HG03064 (cell line): ENCODE measurements around the gene RGS6.

Experiments
- ATAC-seq: cut with Tn5 transposase; IDR thresholded peaks from one replicate; pipeline ENCODE4 v1.9.1; 2021; ENCODE audit warnings: low read depth; ENCODE audit not compliant: unreplicated experiment

The RGS6 gene

DNA sequence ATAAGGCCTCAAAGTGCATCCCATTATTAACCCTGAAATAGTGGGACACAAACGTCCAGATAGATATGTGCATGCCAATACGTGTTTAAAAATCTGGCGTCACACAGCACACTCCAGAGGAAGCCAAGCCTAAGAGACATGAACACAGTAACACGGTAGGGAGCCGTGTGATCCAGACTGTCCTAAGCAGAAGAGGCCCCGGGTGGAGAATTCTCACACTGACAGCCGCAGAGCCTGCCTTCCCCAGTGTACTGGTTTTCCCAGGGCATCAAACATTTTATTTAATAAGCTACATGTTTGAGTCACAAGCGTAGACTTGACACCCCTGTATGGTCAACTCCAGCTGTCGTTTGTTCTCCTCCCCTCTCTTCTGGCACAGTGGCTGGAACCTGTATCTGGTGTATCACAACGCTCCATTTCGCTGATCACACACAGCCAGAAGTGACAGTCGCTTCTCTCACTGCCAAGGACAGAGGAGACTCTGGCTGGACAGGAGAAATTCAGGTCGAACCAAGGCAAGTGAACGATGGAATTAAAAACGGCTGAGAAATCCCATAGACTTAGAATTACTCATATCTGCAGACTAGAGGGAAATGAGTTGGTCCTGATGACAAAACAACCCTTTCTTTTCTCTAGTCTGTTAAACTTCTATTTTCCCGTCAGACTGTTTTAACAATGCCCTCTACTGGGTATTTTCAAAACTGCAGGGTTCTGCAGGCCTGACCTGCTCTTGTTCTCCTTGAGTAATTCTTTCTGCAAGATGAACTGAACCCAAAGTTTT, 359.9 kb downstream of the RGS6 start:
- no peak for ATAC-seq

DNA sequence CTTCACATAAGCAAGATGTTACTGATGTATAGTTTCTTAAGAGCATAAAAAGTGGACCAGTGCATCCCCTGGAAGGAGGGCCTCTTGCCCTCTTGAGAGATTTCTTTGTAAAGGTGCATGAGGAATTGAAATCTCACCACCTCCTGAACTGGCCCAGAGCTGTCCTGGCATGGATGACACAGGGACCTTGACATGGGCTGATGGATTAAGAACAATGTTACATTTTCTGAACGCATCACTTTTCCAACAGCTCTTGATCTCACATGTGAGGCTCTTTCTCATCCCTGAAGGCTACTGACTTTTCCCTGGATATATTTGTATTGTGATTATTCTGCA, 360.4 kb downstream of the RGS6 start:
- ATAC-seq = no peak

DNA sequence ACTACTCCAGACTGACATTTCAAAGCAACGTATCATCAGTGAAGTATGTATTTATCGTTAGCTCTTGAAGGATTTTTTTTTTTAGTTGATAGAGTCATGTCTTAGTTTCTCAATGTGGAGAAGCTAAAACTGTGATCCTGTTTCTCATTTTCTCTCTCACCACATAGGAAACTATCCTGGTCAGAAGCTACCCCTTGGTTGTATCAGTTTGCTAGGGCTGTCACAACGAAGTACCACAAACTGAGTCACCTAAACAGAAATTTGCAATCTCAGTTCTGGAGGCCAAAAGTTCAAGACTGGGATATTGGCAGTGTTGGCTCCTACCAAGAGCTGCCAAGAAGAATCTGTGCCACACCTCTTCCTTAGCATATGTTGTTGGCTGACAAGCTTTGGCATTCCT, 369.1 kb downstream of the RGS6 start:
- no peak for ATAC-seq

DNA sequence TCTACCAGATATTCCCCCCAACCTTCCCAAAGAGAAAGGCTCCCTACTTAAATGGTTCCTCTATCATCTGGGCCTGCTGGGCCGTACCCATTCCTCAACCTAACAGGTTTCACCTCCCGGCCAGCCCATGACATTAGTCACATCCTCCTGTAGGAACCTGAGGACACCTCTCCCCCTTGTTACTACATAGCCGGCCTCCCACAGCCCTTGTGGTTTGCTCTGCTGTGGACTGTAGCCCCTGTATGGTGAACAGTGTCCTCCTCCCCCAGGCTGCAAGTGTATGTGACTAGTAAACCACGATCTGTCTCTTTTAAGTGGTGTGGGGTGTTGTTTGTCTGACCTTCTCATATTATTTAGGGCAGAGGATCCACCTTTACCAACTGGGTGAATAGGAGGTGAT, 371.7 kb downstream of the RGS6 start:
- no peak for ATAC-seq

DNA sequence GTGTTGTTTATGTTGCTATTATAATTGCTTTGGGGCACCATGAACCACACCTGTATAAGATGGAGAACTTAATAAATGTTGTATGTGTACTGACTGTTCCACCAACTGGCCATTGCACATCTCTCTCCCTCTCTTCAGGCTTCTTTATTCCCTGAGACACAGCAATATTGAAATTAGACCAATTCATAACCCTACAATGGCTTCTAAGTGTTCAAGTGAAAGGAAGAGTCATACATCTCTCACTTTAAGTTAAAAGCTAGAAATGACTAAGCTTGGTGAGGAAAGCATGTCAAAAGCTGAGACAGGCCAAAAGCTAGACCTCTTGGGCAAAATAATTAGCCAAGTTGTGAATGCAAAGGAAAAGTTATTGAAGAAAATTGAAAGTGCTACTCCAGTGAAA, 373.3 kb downstream of the RGS6 start:
- ATAC-seq = no peak

DNA sequence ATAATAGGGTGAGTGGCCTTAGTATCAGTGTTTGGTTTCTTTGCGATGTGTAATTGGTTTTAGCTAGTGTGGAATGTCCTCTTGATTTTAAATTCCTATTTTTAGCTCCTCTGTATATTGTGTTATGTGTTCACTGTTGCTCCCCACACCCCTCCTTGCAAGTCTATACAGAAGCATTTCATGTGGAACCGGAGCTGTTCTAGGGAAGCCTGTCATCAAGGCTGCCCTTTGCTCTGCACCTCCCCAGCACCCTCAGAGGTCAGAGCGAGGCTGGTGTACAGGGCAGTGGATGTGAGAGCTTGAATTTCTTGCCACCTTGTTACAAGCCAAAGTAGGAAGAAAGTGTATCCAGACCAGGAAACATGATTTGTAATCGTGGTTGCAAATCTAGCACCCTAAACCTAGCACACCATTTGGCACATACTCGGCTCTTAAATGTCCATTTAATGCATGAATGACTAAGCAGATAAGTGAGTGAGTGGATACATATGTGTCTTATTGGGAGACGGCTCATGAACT, 376.8 kb downstream of the RGS6 start:
- no peak for ATAC-seq

DNA sequence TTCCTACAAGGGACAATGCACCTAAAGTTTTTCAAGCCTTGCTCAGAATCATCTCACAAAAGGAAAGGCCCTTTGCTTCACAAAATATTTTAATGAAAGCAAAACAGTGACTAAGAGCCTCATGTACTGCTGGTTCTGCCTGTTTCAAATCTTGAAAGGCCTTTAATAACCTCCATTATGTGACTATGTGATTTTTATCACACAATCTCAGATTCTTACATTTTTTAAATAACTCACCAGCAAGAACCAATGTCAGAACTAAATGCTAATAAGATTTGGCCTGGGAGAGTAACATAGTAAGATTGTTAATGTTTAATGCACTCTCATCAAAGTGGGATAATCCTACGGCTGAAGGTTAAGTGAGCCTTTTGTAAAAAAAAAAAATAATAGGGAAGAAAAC, 378.9 kb downstream of the RGS6 start:
- no peak for ATAC-seq

DNA sequence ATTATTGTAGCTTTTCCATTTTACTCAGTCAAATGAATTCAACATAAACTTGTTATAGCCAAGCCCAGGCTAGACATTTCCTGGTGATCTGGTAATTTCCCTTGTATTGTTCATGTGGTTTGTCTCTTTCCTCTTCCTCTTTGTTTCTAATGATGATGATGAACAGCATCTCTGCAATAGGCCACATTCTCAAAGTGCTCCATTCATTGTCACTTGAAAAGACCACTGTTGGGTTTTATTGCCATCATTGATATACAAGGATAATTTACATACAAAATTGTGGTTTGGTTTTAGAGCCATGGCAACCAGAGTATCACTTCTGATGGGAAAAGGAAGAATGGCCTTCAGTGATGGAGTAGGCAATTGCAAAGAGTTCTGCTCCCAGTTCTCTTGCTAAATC, 379.3 kb downstream of the RGS6 start:
- ATAC-seq = no peak

DNA sequence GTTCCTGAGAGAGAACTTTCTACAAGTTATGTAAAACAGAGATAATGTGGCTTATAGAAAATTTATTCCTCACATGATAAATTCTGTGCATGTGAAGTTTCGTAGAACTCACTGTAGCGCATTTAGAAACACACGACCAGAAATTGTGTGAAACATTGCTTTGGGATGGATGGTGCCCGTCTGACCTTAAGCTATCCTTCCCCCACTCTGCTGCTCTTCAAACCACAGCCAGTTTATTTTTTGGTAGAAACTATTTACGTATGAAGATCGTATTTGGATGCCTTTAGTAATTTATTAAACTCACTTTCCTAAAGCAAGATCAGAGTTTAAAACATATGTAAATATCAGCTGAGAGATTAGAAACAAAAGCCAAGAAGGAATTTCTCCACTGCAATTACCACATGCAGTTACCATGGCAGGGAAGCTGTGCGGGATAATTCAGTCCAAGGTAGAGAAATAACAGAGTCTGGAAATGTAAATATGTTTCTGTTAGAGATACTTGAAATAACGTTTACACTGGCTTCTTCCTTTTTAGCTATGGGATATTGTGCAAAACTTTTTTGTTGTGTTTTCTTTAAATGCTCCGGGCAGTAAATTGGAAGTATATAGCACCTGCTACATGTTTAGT, 382.7 kb downstream of the RGS6 start:
- no peak for ATAC-seq

DNA sequence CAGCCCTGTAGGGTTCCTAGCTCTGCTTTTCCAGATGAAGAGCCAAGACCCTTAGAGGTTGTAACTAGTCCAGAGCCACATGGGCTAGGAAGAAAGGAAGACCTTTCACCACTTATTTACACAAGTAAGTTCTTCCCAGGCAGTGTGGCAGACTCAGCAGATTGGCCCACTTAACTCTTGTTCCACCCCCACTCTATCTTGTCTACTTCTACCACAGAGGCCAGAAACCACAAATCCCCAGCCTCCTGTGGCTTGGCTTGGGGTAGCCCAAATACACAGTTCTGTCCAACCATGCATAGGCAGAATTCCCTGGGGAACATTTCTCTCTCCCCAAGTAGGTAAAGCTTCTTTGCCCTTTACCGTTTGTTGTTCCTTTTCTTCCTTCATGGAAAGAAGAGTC, 383.5 kb downstream of the RGS6 start:
- ATAC-seq = no peak

DNA sequence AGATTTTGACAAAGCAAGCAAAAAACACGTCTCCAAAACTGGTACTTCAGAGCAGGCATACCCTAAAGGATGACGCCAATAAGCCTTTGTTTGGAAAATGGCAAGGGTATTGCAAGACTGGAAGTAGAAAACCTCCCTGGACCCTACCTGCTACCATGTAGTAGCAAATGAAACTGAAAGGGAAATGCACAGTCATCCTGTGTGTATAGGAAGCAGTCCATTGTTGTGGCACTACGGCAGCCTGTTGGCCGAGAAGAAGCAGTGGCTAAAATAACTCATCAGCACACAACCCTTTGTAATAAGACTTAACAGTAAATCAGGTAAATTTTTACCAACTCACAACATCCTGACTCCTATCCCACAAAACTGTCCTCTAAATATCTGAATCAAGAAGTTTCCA, 386.4 kb downstream of the RGS6 start:
- ATAC-seq = no peak

DNA sequence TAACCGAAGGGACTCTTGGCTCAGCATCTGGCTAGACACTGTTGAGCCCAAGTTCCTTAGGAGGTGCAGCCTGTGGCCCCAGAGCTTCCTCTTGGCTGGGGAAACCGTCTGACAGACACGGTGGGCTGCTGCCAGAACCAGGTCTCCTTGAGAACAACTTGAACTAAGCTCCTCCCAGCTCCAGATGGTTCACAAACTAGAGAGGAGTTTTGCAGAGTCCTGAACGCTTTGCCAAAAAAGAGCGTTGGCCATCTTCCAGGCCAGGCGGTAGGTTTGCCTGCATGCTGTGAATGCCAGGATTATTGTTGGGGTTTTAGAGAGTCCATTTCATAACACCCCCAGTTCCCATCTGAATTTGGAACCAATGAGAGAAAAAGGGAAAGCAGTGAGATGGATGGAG, 399.8 kb downstream of the RGS6 start:
- ATAC-seq = no peak

DNA sequence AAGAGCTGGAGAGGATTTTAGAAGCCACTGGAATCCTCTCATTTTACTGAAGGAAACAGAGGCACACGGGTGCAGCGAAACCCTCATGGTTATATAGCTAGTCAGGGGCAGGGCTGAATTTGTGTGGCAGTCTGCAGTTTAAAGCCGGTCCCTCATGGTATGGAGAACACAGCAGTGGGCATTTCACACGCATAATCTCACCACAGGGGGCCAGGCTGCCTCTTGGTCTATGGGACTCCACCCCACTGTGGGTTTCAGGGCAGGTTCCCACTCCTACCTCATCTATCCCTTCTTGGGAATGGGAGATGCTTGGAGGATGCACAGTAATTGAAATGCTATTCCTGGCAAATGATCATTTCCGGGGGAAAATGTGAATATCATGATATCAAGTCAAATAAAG, 400.6 kb downstream of the RGS6 start:
- no peak for ATAC-seq

DNA sequence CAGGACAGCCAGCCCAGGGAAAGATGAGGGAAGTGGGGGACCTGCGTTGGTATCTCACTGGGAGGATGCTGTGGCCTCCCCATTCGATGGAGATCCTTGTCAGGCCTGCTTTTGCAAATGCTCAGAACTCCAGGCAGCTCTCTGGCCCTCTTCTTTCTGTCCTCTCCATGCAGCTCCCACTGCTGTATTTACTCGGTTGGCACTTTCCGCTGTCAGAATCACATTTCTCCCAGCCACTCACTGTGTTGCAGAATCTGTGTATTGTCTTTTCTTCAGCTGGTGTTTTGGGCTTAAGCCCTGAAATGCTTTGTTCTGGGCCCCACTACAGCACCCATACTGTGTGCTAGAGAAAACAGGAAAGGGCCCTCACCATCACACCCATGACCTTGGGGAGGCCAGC, 401.1 kb downstream of the RGS6 start:
- no peak for ATAC-seq

DNA sequence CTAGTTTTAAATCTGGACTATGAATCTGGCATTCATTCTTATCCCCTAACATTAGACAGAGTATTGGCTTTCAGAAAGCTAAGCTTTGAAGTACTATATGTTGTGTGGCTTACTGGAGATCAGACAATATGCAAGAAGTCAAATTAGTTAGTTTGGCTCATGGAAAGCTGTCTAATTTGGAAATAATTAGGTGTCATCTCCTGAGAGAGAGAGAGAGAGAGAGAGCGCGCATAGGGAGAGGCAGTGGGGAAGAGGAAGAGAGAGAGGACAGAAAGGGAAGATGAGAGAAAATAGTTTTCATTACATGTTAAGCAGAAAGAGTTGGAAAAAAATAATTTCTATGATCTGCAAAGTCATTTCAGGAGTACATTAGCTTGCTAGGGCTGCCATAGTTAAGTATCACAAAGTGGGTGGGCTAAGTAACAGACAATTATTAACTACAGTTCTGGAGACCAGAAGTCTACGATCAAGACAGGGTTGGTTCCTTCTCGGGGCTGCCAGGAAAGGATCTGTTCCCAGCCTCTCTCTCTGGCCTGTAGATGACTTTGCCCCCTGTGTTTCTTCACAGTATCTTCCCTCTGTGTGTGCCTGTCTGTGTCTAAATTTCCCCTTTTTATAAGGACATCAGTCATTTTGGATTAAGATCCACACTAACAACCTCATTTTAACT, 404.2 kb downstream of the RGS6 start:
- ATAC-seq = no peak

DNA sequence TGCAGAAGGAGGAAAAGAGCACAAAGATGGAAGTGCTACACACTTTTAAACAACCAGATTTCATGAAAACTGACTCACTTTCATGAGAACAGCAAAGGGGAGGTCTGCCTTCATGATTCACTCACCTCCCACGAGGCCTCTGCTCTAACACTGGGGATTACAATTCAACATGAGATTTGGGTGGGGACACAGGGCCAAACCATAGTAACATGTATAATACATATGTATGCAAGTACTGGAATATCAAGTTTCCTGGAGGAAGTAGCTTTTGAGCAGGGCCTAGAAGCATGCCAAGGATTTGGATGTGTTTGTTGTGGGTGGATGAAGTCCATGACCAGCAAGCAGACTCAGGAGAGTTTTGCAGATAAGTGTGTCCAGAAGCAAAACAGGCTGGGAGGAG, 409.0 kb downstream of the RGS6 start:
- no peak for ATAC-seq

DNA sequence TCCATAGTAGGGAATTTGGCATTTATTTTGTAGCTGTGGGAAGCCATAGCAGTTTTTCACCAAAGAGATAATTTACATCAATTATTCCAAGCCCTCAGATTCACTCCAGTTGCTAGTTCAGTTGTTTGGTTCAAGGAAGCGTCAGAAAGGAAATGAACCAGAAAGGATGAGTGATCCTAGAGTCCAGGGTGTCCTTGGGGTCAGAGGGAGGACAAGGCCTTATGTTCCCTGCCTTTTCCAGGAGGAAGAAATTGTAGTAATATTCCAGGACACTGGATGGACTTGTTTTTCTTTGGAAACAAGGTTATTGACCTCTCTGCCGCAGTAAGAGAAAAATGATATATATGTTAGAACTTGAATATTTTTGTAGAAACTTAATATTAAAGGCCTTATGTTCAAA, 409.5 kb downstream of the RGS6 start:
- ATAC-seq = no peak

DNA sequence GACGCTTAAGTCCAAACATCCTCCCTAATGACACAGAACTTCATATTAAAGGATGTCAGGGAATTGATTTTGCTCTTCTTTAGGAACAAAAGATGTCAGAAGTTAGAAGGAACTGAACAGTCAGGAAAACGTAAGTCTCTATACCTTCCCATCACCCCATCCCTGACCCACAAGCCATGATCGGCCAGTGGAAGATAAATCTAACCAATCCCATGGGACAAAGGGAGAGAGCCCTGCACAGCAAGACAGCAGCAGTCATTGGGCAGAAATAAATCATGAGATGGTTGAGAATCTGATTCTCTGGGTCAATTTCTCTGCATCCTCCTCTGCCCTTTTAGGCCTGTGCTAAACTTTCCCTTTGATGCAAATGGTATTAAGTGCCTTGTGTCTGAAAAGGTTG, 414.9 kb downstream of the RGS6 start:
- no peak for ATAC-seq

DNA sequence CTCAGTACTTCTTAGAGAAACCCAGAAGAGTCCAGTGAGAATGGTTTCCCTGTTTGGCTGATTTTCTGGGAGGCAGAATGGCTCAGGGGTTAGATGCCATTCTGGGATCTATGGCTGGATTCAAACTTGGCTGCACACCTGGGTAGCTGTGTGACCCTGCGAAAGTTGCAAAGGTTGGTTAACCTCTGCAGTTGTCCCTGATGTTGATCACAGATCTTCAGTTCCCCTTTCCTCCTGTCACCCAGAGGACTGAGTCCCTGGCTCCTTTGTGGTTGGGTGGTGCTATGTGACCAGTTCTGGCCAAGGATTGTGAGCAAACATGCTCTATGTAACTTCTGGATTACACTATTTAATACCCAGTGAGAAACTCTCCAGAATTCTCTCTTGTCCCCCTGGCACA, 418.0 kb downstream of the RGS6 start:
- no peak for ATAC-seq

DNA sequence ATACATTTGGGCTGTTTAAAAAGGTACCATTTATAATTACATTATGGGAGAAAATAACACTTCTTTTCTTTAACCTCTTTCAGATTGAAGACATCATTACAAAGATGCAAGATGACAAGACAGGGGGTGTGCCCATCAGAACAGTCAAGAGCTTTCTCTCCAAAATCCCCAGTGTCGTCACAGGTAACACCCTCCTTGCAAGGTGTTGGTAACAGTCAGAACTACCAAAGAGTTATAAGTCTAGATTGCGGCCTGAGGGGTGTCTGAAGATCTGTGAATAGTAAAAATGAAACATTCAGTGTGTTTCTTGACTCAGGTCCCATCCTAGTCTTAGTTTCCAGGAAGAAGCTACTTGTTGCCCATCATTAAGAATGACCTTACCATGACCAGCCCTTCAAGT, 419.8 kb downstream of the RGS6 start:
- ATAC-seq = no peak

DNA sequence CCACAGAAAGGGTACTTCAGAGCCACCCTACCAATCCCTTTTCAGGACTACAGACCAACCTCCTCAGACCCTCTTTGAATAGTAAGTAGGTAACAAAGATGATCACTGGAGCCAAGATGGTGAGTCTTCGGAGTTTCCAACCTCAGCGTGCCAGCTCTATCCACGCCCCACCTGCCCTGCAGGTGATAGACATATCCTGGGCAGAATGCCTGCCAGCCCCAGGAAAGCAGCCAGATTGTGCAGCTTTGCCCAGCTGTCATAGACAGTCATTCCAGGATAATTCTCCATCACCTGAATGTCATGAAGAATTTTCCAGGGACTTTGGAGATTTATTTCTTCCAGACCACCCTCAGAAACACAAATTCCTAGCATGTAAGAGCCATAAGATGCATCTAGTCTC, 434.4 kb downstream of the RGS6 start:
- ATAC-seq = no peak

DNA sequence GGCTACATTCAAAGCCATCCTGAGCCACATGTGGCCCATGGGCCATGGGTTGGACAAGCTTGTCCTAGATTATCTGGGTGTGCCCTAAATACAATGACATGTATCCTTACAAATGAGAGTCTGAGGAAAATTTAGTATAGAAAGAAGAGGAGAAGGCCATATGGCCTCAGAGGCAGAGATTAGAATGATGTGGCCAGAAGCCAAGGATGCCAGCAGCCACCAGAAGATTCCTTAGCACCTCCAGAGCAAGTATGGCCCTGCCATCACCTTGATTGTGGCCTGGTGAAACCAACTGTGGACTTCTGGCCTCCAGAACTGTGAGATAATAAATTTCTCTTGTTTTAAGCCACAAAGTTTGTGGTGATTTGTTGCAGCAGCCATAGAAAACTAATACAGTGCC, 436.9 kb downstream of the RGS6 start:
- ATAC-seq = no peak
